Activated CD4-positive, alpha-beta memory T cell treated with anti-CD3 and anti-CD28 coated beads, Interleukin-2, amount 10 ng/mL, durations not matched to agents 7 days and 5 days (primary cell): ENCODE measurements around the gene LAMB4. TPM values are rescaled to one million over a fixed set of nuclear protein-coding genes. Genes with fewer than 3 reads are reported as not detected.

Experiments used
- CTCF ChIA-PET: fragments of 350-600 bp; sonication (Branson Sonifier 250); formaldehyde crosslinking; loops from one replicate; lab custom pipeline; 2021; ENCODE audit warnings: antibody characterized with exemption, inconsistent platforms; lab: Charles Lee
- POLR2A ChIA-PET: fragments of 350-600 bp; sonication (Branson Sonifier 250); formaldehyde crosslinking; loops from one replicate; lab custom pipeline; 2021; ENCODE audit warnings: antibody characterized with exemption; lab: Charles Lee
- DNase-seq: peaks from one replicate; pipeline ENCODE4 v3.0.0-alpha.2; 2020
- H3K27ac Mint-ChIP-seq: one replicate; pipeline ENCODE4 v1.8.0; 2021; ENCODE audit warnings: mild to moderate bottlenecking, mixed read lengths
- H3K27me3 Mint-ChIP-seq: one replicate; pipeline ENCODE4 v1.8.0; 2021; ENCODE audit warnings: mixed read lengths
- H3K36me3 Mint-ChIP-seq: one replicate; pipeline ENCODE4 v1.8.0; 2021; ENCODE audit warnings: low read depth, mixed read lengths
- H3K4me1 Mint-ChIP-seq: one replicate; pipeline ENCODE4 v1.8.0; 2021; ENCODE audit warnings: mixed read lengths
- H3K4me3 Mint-ChIP-seq: one replicate; pipeline ENCODE4 v1.8.0; 2021; ENCODE audit warnings: mild to moderate bottlenecking, mixed read lengths
- H3K9me3 Mint-ChIP-seq: one replicate; pipeline ENCODE4 v1.8.0; 2021; ENCODE audit warnings: mixed read lengths
- total RNA-seq, 2 experiments: library from RNA; stranded (reverse); gene quantifications; one replicate each; pipeline ENCODE4 v1.2.3, GENCODE V29; 2021

LAMB4 gene
- total RNA-seq, 2 experiments from 2014 or later, result not detected

- Mint-ChIP-seq H3K27me3 (peaks cover 10% of the 10 kb centered on the region), H3K4me3 (no peak overlapping the region), H3K9me3 (no peaks in the 10 kb centered on the region), H3K27ac (no peak overlapping the region), H3K4me1 (no peaks in the 10 kb centered on the region), H3K36me3 (no peaks in the 10 kb centered on the region)
- no peak for DNase-seq
- POLR2A ChIA-PET, result no interaction called here
- CTCF ChIA-PET, result no interaction called here
These were observed 63.7 kb downstream of the LAMB4 start for GRCh38 chr7:108066486-108066885.

GRCh38 chr7:108063520-108063933, 66.6 kb downstream of the LAMB4 start:
- peaks cover 7% of the 10 kb centered on the region for H3K27me3 Mint-ChIP-seq
- no peak overlapping the region for H3K27ac Mint-ChIP-seq
- H3K36me3 Mint-ChIP-seq, result no peaks in the 10 kb centered on the region
- no peaks in the 10 kb centered on the region for H3K4me1 Mint-ChIP-seq
- no peak overlapping the region for H3K4me3 Mint-ChIP-seq
- POLR2A ChIA-PET, result no interaction called here
- no peaks in the 10 kb centered on the region for H3K9me3 Mint-ChIP-seq
- no peak for DNase-seq
- CTCF ChIA-PET, result no interaction called here

- DNase-seq, result no peak
- Mint-ChIP-seq H3K36me3 (no peaks in the 10 kb centered on the region), H3K4me3 (no peak overlapping the region), H3K9me3 (no peaks in the 10 kb centered on the region), H3K4me1 (no peaks in the 10 kb centered on the region), H3K27me3 (peaks cover 7% of the 10 kb centered on the region), H3K27ac (no peak overlapping the region)
- CTCF ChIA-PET, result no interaction called here
- POLR2A ChIA-PET, result no interaction called here
These were observed 67.7 kb downstream of the LAMB4 start for GRCh38 chr7:108062250-108063014.

- DNase-seq, result no peak
- Mint-ChIP-seq H3K4me3 (no peak overlapping the region), H3K27me3 (peaks cover 10% of the 10 kb centered on the region), H3K4me1 (no peaks in the 10 kb centered on the region), H3K27ac (no peak overlapping the region), H3K36me3 (no peaks in the 10 kb centered on the region), H3K9me3 (no peaks in the 10 kb centered on the region)
- ChIA-PET POLR2A (no interaction called here), CTCF (no interaction called here)
These were observed 70.6 kb downstream of the LAMB4 start for GRCh38 chr7:108059526-108059925.

GRCh38 chr7:108057951-108058481, 72.1 kb downstream of the LAMB4 start:
- ChIA-PET CTCF (no interaction called here), POLR2A (no interaction called here)
- Mint-ChIP-seq H3K27me3 (peaks cover 6% of the 10 kb centered on the region), H3K4me3 (no peak overlapping the region), H3K4me1 (no peaks in the 10 kb centered on the region), H3K36me3 (no peaks in the 10 kb centered on the region), H3K27ac (no peak overlapping the region), H3K9me3 (no peaks in the 10 kb centered on the region)
- DNase-seq, result no peak

- POLR2A ChIA-PET, result no interaction called here
- Mint-ChIP-seq H3K4me1 (no peaks in the 10 kb centered on the region), H3K27ac (no peak overlapping the region), H3K9me3 (no peaks in the 10 kb centered on the region), H3K4me3 (no peak overlapping the region), H3K27me3 (peaks cover 3% of the 10 kb centered on the region), H3K36me3 (no peaks in the 10 kb centered on the region)
- no peak for DNase-seq
- CTCF ChIA-PET, result no interaction called here
These were observed 74.5 kb downstream of the LAMB4 start for GRCh38 chr7:108055611-108056021.

- no peak for DNase-seq
- no peaks in the 10 kb centered on the region for H3K4me1 Mint-ChIP-seq
- no peaks in the 10 kb centered on the region for H3K9me3 Mint-ChIP-seq
- no peak overlapping the region for H3K4me3 Mint-ChIP-seq
- H3K36me3 Mint-ChIP-seq, result no peaks in the 10 kb centered on the region
- H3K27ac Mint-ChIP-seq, result no peak overlapping the region
- ChIA-PET POLR2A (no interaction called here), CTCF (interaction anchor here (0.7 kb wide), 1 partner anchor 19 kb away, joined by 3 read pairs; no protein-coding TSS in a partner anchor)
- H3K27me3 Mint-ChIP-seq, result peaks cover 2% of the 10 kb centered on the region
These were observed 75.6 kb downstream of the LAMB4 start for GRCh38 chr7:108054537-108054936.

- POLR2A ChIA-PET, result no interaction called here
- H3K9me3 Mint-ChIP-seq, result no peaks in the 10 kb centered on the region
- peaks cover 4% of the 10 kb centered on the region for H3K27me3 Mint-ChIP-seq
- H3K36me3 Mint-ChIP-seq, result no peaks in the 10 kb centered on the region
- H3K4me3 Mint-ChIP-seq, result no peak overlapping the region
- no peak overlapping the region for H3K27ac Mint-ChIP-seq
- CTCF ChIA-PET, result no interaction called here
- no peak for DNase-seq
- H3K4me1 Mint-ChIP-seq, result no peaks in the 10 kb centered on the region
These were observed 76.9 kb downstream of the LAMB4 start for GRCh38 chr7:108053250-108053649.

- Mint-ChIP-seq H3K36me3 (no peaks in the 10 kb centered on the region), H3K27me3 (peaks cover 6% of the 10 kb centered on the region), H3K9me3 (no peaks in the 10 kb centered on the region), H3K27ac (no peak overlapping the region), H3K4me1 (no peaks in the 10 kb centered on the region), H3K4me3 (no peak overlapping the region)
- ChIA-PET POLR2A (no interaction called here), CTCF (no interaction called here)
- DNase-seq, result no peak
These were observed 78.7 kb downstream of the LAMB4 start for GRCh38 chr7:108051454-108051853.

- H3K27me3 Mint-ChIP-seq, result peaks cover 9% of the 10 kb centered on the region
These were observed 80.2 kb downstream of the LAMB4 start for GRCh38 chr7:108049962-108050361.

GRCh38 chr7:108048422-108048821, 81.7 kb downstream of the LAMB4 start:
- H3K4me1 Mint-ChIP-seq, result no peaks in the 10 kb centered on the region
- peaks cover 9% of the 10 kb centered on the region for H3K27me3 Mint-ChIP-seq
- ChIA-PET POLR2A (no interaction called here), CTCF (no interaction called here)
- no peak overlapping the region for H3K27ac Mint-ChIP-seq
- no peaks in the 10 kb centered on the region for H3K36me3 Mint-ChIP-seq
- H3K9me3 Mint-ChIP-seq, result no peaks in the 10 kb centered on the region
- H3K4me3 Mint-ChIP-seq, result no peak overlapping the region
- DNase-seq, result no peak

More at GRCh38 chr7:108049962-108050361, 80.2 kb downstream of the LAMB4 start:
- Mint-ChIP-seq H3K9me3 (no peaks in the 10 kb centered on the region), H3K36me3 (no peaks in the 10 kb centered on the region), H3K4me1 (no peaks in the 10 kb centered on the region), H3K27ac (no peak overlapping the region), H3K4me3 (no peak overlapping the region)
- POLR2A ChIA-PET, result no interaction called here
- CTCF ChIA-PET, result no interaction called here
- DNase-seq, result peak; percentile 30

- no peak for DNase-seq
- Mint-ChIP-seq H3K4me1 (no peaks in the 10 kb centered on the region), H3K9me3 (no peaks in the 10 kb centered on the region), H3K4me3 (no peak overlapping the region), H3K27me3 (peaks cover 11% of the 10 kb centered on the region), H3K36me3 (no peaks in the 10 kb centered on the region), H3K27ac (no peak overlapping the region)
- ChIA-PET CTCF (no interaction called here), POLR2A (no interaction called here)
These were observed 83.1 kb downstream of the LAMB4 start for GRCh38 chr7:108046952-108047506.

GRCh38 chr7:108045669-108046068, 84.5 kb downstream of the LAMB4 start:
- Mint-ChIP-seq H3K4me3 (no peak overlapping the region), H3K36me3 (no peaks in the 10 kb centered on the region), H3K9me3 (no peaks in the 10 kb centered on the region), H3K4me1 (no peaks in the 10 kb centered on the region), H3K27me3 (peaks cover 23% of the 10 kb centered on the region), H3K27ac (no peak overlapping the region)
- POLR2A ChIA-PET, result no interaction called here
- CTCF ChIA-PET, result no interaction called here
- DNase-seq, result no peak

- no peaks in the 10 kb centered on the region for H3K36me3 Mint-ChIP-seq
- H3K27me3 Mint-ChIP-seq, result peaks cover 27% of the 10 kb centered on the region
- H3K9me3 Mint-ChIP-seq, result no peaks in the 10 kb centered on the region
- H3K4me1 Mint-ChIP-seq, result no peaks in the 10 kb centered on the region
- ChIA-PET CTCF (no interaction called here), POLR2A (no interaction called here)
- no peak for DNase-seq
- no peak overlapping the region for H3K4me3 Mint-ChIP-seq
- no peak overlapping the region for H3K27ac Mint-ChIP-seq
These were observed 85.0 kb downstream of the LAMB4 start for GRCh38 chr7:108045154-108045553.
